Subcutaneous abdominal adipose tissue (tissue), 5 donors: ENCODE data around the gene PRKACB.
"Not testable (repeated sequence)": the region's sequence is repeated elsewhere in the genome, so short reads cannot be mapped to it uniquely, and the experiment has no call there.

Experiments
- H3K27ac ChIP-seq: one replicate; pipeline ENCODE4 v1.7.0; 2013; ENCODE audit warnings: low read depth, mild to moderate bottlenecking, inconsistent platforms, low read length, moderate library complexity
- H3K27me3 ChIP-seq, 5 donors: one replicate each; pipeline ENCODE4 v1.7.0; 2013; ENCODE audit warnings: low read length in 5 of 5, inconsistent platforms in 1 of 5; ENCODE audit not compliant: control insufficient read depth in 5 of 5, insufficient read depth in 4 of 5
- H3K36me3 ChIP-seq, 5 donors: one replicate each; pipeline ENCODE4 v1.7.0; 2013; ENCODE audit warnings: low read length in 5 of 5; ENCODE audit not compliant: control insufficient read depth in 5 of 5, insufficient read depth in 5 of 5
- H3K4me1 ChIP-seq, 5 donors: one replicate each; pipeline ENCODE4 v1.7.0; 2013; ENCODE audit warnings: low read length in 5 of 5, mild to moderate bottlenecking in 3 of 5, moderate library complexity in 1 of 5; ENCODE audit not compliant: control insufficient read depth in 5 of 5, insufficient read depth in 5 of 5
- H3K4me3 ChIP-seq, 5 donors: one replicate each; pipeline ENCODE4 v1.7.0; 2013; ENCODE audit warnings: low read length in 5 of 5, low read depth in 1 of 5
- H3K9ac ChIP-seq, 5 donors: one replicate each; pipeline ENCODE4 v1.7.0; 2013; ENCODE audit warnings: low read length in 5 of 5, mild to moderate bottlenecking in 4 of 5, moderate library complexity in 3 of 5
- H3K9me3 ChIP-seq, 5 donors: one replicate each; pipeline ENCODE4 v1.7.0; 2013; ENCODE audit warnings: low read length in 5 of 5; ENCODE audit not compliant: control insufficient read depth in 5 of 5
- donor health status: healthy.
- donor health status: healthy.
- donor health status: healthy.
- donor health status: healthy.
- donor health status: healthy.

The PRKACB gene

DNA sequence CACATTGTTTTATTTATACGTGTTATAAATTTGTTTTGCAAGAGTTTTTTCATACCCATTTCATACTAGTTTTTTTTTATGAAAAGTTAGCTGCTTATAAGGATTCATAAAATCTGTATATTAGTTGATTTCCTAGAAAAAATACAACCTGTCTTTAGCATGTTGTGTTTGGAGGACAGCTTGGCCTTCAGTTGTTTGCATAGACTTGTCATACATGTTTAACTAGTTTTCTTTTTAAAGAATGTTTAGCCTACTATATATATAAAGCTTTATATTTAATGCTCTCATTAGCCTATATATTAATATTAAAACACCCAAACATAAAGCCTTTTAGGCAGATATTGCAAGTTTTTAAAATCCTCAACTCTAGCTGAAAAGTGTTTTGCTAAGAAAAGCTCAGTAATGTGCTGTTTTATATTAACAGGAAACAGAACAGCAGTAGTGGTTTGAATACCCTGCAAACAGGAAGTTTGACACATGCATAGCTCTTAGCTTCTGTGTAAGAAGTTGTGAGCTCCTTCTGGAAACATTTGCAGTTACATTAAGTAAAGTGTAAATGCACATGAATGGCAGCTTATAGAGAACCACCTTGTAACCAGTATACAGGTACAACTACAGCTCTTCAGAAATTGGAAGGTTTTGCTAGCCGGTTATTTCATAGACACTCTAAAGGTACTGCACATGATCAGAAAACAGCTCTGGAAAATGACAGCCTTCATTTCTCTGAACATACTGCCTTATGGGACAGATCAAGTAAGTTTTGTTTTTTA, at the start of gene PRKACB:
Gene PRKACB, plus strand, starts transcription at position 476 of the 770 bp plus-strand sequence. Its CDS starts 91 bp downstream, at position 567.
- H3K9ac ChIP-seq: peak within 1 kb of the TSS in 2 of 5 donors; percentile 25 to 26

DNA sequence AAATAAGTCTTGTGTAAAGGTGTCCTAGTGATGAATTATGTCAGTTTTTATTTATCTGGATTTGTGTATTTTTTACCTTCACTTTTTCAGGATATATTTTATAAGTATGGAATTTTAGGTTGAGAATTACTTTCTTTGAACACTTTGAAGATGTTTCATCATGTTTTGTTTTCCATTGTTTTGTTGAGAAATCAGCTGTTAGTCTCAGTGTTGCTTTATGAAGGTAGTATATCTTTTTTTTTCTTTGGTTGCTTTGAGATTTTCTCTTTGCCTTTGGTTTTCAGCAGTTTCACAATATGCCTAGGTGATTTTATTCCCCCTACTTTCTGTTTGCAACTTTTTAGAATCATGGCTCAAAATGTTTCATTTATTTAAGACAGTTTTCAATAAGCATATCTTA, 48.8 kb upstream of the PRKACB start:
- H3K4me1 ChIP-seq: no peaks in the 10 kb centered on the region
- H3K9ac ChIP-seq: no peak overlapping the region
- H3K9me3 ChIP-seq: no peaks in the 10 kb centered on the region
- no peaks in the 10 kb centered on the region for H3K27me3 ChIP-seq
- no peaks in the 10 kb centered on the region for H3K36me3 ChIP-seq
- no peak overlapping the region for H3K27ac ChIP-seq
- H3K4me3 ChIP-seq: no peak overlapping the region

More for the DNA sequence above, at the start of gene PRKACB:
- Histone ChIP-seq H3K27me3 (no peaks in the 10 kb centered on the region), H3K27ac (no peak within 1 kb of the TSS), H3K9me3 (peaks cover 0 to 5% (median 1%) of the 10 kb centered on the region in 5 donors), H3K36me3 (no peaks in the 10 kb centered on the region), H3K4me3 (peak within 1 kb of the TSS; percentile 21 to 54 (median 41)), H3K4me1 (peaks cover 0 to 8% (median 3%) of the 10 kb centered on the region in 5 donors)

DNA sequence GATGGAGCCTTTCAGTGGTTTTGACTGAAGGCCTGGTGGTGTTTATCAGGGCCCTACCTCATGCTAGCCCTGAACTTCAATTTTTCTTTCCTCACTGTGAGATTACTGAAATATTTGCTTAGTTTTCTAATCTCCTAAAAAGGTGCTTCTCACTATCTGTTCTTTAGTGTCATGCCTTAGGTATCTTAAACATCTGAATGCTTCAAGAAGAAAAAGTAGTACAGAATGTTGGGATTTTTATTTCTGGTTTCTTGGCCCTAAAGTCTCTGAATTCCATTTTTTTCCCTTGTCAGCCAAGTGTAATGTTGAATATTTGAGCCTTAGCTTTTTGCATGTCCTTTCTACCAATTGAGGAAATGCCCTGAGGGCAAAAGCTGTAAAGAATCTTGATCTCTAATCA, 47.9 kb upstream of the PRKACB start:
- Histone ChIP-seq H3K9me3 (no peaks in the 10 kb centered on the region), H3K27ac (no peak overlapping the region), H3K36me3 (no peaks in the 10 kb centered on the region), H3K4me3 (no peak overlapping the region), H3K9ac (no peak overlapping the region), H3K27me3 (no peaks in the 10 kb centered on the region), H3K4me1 (no peaks in the 10 kb centered on the region)

DNA sequence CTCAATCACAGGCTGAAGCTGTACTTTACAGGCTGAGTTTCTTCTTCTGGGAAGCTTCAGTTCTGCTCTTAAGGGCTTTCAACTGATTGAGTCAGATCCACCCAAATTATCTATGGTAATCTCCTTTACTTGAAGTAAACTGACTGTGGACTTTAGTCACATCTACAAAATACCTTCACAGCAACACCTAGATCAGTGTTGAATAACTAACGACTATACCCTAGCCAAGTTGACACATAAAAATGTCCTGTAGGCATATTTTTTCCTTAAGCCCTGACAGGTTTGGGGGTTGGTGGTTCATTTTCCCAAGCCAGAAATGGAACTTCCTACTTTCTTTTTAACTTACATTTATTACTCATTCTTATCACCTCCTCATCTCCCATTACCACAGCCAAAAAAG, 42.9 kb upstream of the PRKACB start:
- no peaks in the 10 kb centered on the region for H3K36me3 ChIP-seq
- no peaks in the 10 kb centered on the region for H3K27me3 ChIP-seq
- H3K4me3 ChIP-seq: no peak overlapping the region
- no peaks in the 10 kb centered on the region for H3K9me3 ChIP-seq
- H3K27ac ChIP-seq: no peak overlapping the region
- H3K9ac ChIP-seq: no peak overlapping the region
- peaks cover 0 to 12% (median 7%) of the 10 kb centered on the region in 5 donors for H3K4me1 ChIP-seq

DNA sequence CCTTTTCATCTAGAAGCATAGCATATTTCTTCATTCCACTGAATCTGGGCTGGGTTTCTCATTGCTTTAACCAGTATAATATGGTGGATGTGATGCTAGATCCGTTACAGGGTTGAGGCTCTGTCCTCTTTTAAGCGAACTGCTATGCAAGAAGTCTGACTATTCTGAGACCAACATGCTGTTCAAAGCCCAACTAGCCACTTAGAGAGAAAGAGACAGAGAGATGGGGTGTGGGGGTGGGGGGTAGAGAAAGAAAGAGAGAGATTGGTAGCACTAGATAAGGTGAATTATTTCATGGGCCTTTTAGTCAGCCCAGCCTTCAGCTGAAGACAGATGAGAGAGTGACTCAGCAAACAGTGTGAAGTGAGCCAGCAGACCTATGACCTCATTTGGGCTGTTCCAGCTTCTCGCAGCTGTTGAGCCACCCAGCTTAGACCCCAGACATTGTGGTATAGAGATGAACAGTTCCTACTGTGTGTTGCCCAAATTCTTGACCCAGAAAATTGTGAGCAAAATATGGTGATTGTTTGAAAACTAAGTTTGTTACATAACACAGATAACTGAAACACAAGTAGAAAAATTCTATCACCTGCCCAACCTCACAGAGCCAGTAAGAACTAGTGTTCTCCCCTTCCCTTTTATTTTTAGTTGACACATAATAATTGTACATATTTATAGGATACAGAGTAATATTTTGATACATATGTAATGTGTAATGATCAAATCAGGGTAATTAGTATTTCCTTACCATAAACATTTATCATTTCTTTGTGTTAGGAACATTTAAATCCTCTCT, 40.7 kb upstream of the PRKACB start:
- Histone ChIP-seq H3K4me3 (no peak overlapping the region), H3K27me3 (no peaks in the 10 kb centered on the region), H3K4me1 (peaks cover 0 to 12% (median 7%) of the 10 kb centered on the region in 5 donors), H3K27ac (peak overlapping the region; percentile 25), H3K9ac (peak overlapping the region in 1 of 5 donors; percentile 31), H3K9me3 (peaks cover 0 to 2% (median 0%) of the 10 kb centered on the region in 5 donors), H3K36me3 (no peaks in the 10 kb centered on the region)

DNA sequence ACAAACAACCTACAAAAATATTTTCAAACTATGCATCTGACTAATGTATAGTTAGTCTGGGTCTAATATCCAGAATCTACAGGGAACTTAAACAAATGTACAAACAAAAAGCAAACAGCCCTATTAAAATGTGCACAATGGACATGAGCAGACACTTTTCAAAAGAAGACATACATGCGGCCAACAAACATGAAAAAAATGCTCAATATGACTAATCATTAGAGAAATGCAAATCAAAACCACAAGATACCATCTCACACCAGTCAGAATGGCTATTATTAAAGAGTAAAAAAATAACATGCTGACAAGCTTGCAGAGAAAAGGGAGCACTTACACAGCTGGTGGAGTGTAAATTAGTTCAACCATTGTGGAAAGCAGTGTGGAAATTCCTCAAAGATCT, 36.5 kb upstream of the PRKACB start:
- not testable (repeated sequence) for H3K27me3 ChIP-seq, H3K27ac ChIP-seq, H3K4me3 ChIP-seq, H3K9ac ChIP-seq, H3K9me3 ChIP-seq, H3K36me3 ChIP-seq
- peaks cover 0 to 13% (median 9%) of the 10 kb centered on the region in 5 donors for H3K4me1 ChIP-seq

DNA sequence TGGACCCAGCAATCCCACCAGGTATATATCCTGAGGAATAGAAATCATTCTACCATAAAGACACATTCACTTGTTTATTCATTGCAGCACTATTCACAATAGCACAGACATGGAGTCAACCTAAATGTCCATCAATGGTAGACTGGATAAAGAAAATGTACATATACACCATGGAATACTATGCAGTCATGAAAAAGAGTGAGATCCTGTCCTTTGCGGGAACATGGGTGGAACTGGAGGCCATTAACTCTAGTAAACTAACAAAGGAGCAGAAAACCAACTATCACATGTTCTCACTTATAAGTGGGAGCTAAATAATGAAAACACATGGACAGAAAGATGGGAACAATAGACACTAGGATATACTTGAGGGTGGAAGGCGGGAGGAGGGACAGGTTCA, 36.1 kb upstream of the PRKACB start:
- Histone ChIP-seq H3K27ac (no peak overlapping the region), H3K4me3 (no peak overlapping the region), H3K4me1 (peaks cover 0 to 15% (median 7%) of the 10 kb centered on the region in 5 donors), H3K27me3 (no peaks in the 10 kb centered on the region), H3K36me3 (no peaks in the 10 kb centered on the region), H3K9ac (no peak overlapping the region), H3K9me3 (peaks cover 0 to 2% (median 0%) of the 10 kb centered on the region in 5 donors)

DNA sequence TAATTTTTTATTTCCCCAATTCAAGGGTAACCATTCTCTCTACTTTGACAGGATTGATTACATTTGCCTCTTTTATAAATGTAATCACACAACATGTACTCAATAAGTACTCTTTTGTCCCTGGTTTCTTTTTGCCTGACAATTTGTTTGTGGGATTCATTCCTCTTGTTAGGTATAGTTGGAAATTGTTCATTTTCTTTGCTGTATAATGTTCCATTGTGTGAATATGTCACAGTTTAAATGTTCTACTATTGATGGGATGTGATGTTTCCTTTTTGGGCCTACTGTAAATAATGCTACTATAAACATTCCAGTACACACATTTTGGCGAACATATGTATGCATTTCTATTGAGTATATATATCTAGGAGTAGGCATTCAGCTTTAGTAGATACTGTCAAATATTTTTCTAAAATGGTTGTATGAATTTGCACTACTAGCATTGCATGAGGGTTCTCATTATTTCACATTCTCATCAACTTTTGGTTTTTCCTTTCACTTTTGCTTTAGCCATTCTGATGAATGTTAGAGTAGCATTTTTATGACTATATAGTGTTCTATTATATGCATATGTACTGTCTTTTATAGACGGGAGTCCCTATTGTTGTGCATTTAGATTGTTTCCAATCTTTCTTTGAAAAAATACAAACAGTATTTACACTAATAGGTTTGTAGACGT, 35.0 kb upstream of the PRKACB start:
- H3K27me3 ChIP-seq: no peaks in the 10 kb centered on the region
- H3K4me3 ChIP-seq: no peak overlapping the region
- peaks cover 0 to 9% (median 4%) of the 10 kb centered on the region in 5 donors for H3K4me1 ChIP-seq
- H3K9ac ChIP-seq: no peak overlapping the region
- no peaks in the 10 kb centered on the region for H3K36me3 ChIP-seq
- H3K9me3 ChIP-seq: peaks cover 0 to 2% (median 0%) of the 10 kb centered on the region in 5 donors
- no peak overlapping the region for H3K27ac ChIP-seq

DNA sequence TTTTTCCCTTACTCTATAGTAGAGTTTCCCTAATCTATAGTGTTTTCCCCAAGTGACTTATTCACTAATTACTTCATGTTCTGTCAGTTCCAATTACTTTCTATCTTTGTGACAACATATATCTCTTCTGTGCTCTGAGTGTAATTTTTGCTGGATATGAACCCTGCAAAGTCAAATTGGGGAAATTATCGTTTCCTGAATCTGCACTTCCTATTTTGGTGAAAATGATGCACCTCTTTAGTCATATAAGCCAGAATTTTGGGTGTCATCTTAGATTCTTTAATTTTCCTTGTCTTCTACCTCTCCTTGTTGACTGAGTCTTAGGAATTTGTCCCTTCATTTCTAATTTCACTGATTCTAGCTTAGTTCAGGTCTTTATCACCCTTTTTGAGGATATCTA, 33.4 kb upstream of the PRKACB start:
- Histone ChIP-seq H3K9me3 (peaks cover 0 to 2% (median 0%) of the 10 kb centered on the region in 5 donors), H3K36me3 (no peaks in the 10 kb centered on the region), H3K4me1 (peaks cover 0 to 9% (median 4%) of the 10 kb centered on the region in 5 donors), H3K4me3 (no peak overlapping the region), H3K9ac (no peak overlapping the region), H3K27ac (no peak overlapping the region), H3K27me3 (no peaks in the 10 kb centered on the region)
